Renal cortical epithelial cell (primary cell): Measurements from ENCODE around the gene PHACTR2. TPM values are rescaled to one million over a fixed set of nuclear protein-coding genes. Genes with fewer than 3 reads are reported as not detected.
A peak's percentile ranks its signal among the peaks of the same experiment; 100 is the strongest.
"Not testable (repeated sequence)": the region's sequence is repeated elsewhere in the genome, so short reads cannot be mapped to it uniquely, and the experiment has no call there.

ENCODE experiments used
- DNase-seq: peaks from one replicate; pipeline ENCODE4 v3.0.0-alpha.2; 2011; ENCODE audit warnings: low read depth
- total RNA-seq: library from RNA; depleted of rRNA; stranded (reverse); fragments of >200 nt; gene quantifications from 2 replicates; pipeline ENCODE4 v1.2.3, GENCODE V29; 2014

The PHACTR2 gene
- 41.0 and 43.4 TPM in 2 replicates for total RNA-seq

DNA sequence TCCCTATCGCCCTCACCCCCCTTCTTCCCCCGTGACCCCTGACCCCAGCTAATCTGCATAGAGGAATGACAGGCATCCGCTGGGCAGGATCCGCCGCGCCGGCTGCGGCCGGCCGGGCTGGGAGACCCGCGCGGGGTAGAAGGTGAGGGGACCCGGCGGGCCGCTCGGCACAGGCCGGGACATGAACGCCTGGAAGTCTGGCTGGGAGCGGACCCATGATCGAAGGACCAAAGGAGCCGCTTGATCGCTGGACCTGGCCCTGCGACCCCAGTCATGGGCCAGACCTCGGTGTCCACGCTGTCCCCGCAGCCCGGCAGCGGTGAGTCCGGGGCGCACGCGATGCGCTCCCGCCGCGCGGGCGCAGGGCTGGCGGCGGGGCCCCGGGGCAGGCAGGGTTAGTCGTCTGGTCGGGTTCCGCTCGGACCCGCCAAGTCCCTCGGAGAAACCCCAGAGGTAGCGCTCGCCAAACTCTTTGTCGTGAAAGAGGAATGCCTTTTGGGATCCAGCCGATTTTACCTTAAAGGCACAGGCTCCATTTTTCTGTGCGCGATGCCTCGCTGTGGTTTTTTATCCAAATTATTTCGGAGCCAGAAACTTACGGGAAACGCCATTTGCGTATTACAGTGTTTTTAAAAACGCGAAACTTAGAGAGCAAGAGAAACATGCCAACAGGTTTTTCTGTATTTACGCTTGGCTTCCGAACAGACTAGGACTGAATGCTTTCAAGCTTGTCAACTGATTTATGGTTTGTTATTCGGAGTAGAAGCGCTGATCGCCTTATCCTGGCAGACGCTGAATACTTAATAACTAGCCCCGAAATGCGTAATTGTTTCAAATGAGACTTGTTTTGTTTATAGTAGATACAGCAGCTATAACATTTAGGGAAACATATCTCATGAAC is at the start of gene PHACTR2:
TSS of gene PHACTR2 (plus strand) at position 75 of the 901 bp plus-strand sequence. CDS start at position 274, 199 bp downstream.
- peak; percentile 58 for DNase-seq

- no peak for DNase-seq
These were observed 48.4 kb upstream of the PHACTR2 start for GRCh38 chr6:143629104-143630080.

GRCh38 chr6:143631196-143631595 is 46.6 kb upstream of the PHACTR2 start:
- not testable (repeated sequence) for DNase-seq

DNA sequence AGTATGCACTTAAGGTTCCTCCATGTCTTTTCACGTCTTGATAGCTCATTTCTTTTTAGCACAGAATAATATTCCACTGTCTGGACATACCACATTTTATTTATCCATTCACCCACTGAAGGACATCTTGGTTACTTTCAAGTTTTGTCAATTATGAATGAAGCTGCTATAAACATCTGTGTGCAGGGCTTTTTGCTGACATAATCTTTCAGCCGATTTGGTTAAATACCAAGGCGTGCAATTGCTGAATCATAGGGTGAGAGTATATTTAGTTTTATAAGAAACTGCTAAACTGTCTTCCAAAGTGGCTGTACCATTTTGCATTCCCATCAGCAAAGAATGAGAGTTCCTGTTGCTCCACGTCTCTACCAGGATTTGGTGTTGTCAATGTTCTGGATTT is 44.9 kb upstream of the PHACTR2 start:
- DNase-seq: no peak

- DNase-seq: peak; percentile 37
These were observed 43.3 kb upstream of the PHACTR2 start for GRCh38 chr6:143634486-143634885.

DNA sequence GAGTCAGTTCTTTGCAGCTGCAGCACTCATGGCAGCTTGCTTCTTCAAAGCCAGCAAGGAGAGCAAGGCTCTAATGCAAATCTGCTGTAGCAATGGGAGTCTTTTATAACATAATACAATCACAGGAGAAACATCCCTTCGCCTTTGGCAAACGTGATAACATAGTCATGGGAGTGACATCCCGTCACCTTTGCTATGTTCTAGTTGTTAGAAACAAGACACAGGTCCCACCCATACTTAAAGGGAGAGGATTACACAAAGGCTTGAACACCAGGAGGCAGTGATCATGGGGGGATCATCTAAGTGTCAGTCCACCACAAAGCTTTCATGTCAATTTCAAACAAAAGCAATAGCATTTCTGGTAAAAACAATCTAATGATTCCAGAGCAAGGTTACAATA is 40.1 kb upstream of the PHACTR2 start:
- no peak for DNase-seq

GRCh38 chr6:143642403-143642802 is 35.4 kb upstream of the PHACTR2 start:
- no peak for DNase-seq

DNA sequence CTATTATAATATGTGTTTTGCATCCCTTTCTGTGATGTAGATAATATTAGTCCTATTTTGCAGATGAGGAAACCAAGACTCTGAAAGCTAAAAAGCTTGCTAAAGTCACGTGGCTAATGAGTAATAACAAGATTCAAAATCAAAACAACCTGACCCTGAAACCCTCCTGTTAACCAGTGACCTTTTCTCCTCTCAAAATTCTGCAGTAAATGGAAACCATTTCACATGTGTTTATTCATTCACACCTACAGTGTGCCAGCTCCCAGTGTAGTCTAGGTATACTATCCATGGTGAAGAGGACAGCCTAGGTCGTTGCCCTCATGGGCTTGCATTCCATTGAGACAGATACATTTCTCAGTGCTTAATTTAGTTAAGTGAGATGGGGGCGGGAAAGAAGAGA is 30.6 kb upstream of the PHACTR2 start:
- DNase-seq: no peak

GRCh38 chr6:143647732-143648131 is 30.0 kb upstream of the PHACTR2 start:
- no peak for DNase-seq

DNA sequence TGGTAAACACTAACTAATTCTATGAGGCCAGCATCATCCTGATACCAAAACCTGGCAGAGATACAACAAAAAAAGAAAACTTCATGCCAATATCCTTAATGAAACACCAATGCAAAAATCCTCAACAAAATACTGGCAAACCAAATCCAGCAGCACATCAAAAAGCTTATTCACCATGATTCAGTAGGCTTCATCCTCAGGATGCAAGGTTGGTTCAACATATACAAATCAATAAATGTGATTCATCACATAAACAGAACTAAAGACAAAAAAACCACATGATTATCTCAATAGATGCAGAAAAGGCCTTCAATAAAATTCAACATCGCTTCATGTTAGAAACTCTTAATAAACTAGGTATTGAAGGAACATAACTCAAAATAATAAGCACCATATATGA is 28.4 kb upstream of the PHACTR2 start:
- not testable (repeated sequence) for DNase-seq

DNA sequence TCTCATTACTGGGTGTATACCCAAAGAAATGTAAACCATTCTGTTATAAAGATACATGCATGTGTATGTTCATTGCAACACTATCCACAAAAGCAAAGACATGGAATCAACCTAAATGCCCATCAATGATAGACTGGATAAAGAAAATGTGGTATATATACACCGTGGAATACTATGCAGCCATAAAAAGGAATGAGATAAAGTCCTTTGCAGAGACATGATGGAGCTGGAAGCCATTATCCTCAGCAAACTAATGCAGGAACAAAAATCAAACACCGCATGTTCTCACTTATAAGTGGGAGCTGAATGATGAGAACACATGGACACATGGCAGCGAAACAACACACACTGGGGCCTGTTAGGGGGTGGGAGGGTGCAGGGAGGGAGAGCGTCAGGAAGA is 26.4 kb upstream of the PHACTR2 start:
- DNase-seq: not testable (repeated sequence)

DNA sequence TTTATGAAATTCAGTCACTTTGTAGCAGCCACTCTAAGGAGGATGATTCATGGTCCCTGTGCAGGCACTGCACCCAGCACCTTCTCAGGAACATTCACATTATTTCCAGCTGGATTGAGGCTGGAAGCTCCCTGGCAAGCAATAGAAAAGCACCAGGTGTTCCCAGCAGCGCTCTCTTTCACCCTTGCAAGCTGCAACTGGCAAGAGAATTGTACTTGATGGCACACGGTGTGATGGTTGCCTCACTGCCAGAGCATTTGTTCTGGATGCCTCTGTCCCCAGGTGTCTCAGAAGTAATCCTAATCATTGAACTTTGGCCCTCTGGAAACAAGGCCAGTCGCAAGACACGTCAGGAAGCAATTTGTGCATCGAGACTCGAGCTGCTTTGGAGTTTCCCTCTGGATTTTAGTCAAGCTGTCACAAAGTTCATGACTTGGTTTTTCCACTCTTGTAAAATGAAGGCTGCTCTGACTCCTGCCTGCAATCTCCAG is 24.9 kb upstream of the PHACTR2 start:
- no peak for DNase-seq

GRCh38 chr6:143655541-143655940 is 22.2 kb upstream of the PHACTR2 start:
- DNase-seq: no peak

GRCh38 chr6:143656026-143656425 is 21.7 kb upstream of the PHACTR2 start:
- no peak for DNase-seq

DNA sequence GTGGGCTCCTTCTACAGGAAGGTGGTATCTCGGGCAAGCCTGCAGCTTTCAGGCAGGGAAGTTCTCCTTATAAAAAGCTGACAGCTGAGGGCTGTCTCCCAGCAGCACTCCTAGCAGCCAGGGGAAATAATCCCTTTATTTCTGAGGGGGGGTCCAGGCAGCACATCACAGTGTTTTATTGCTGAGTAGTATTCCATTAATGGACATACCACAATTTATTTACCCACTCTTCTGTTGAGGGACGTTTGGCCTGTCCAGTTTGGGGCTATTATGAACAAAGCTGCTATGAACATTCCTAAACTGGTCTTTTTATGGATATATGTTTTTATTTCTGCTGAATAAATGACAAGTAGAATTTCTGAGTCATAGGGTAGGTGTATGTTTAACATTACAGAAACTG is 20.0 kb upstream of the PHACTR2 start:
- DNase-seq: no peak

- DNase-seq: not testable (repeated sequence)
These were observed 17.6 kb upstream of the PHACTR2 start for GRCh38 chr6:143660170-143660569.

GRCh38 chr6:143664171-143664570 is 13.6 kb upstream of the PHACTR2 start:
- DNase-seq: no peak

- DNase-seq: not testable (repeated sequence)
These were observed 11.8 kb upstream of the PHACTR2 start for GRCh38 chr6:143666007-143666406.

GRCh38 chr6:143669483-143669882 is 8.3 kb upstream of the PHACTR2 start:
- not testable (repeated sequence) for DNase-seq

- peak; percentile 80 for DNase-seq
These were observed 4.1 kb upstream of the PHACTR2 start for GRCh38 chr6:143673669-143674068.

DNA sequence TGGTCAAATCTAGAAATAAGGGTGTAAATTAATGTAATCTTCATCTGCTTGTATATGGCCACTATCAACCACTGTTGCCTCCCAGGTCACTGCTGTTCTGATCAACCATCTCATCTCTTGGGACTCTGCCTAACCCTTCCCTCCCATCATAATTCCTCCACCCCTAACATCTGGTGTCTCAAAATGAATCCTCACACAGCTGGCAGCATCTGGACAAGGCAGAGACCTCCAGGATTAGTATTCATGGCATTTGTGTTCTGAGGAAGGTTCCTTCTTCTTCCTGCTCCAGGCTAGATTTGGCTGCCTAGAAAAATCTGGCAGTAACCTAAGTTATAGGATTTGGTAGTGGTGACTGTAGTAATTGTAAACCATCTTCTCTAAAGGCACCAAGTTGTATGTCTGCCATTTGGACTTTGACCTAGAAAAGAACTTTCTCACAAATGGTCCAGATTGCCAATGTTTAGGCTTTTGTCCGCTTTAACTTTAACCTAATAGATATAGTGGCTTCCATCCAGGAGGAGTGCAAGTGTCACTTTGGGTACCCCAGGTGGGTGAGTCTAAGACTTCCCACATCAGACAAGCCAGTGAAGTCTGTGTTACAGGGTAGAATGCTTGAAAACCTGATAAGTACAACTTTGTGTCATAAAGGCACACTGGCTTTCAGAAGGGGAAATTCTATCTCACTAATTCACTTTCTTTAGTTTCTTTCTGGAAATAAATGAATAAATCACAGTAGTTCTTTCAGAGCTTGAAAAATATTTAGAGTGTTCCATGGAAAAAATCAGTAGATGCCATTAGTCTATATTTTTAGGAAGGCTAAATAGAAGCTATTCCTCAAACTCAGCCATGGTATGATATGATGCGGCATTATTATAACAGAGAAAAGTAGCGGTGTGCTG is 3.0 kb upstream of the PHACTR2 start:
- DNase-seq: no peak
